Measurements from ENCODE around the gene LRP8.

The LRP8 gene

GRCh38 chr1:53328009-53328461 is at the start of gene LRP8:
TSS of gene LRP8 (minus strand) at chr1:53328070. CDS start at chr1:53327912, 158 bp downstream.
- DNase-seq (ENCODE audit: low read depth in 2 of 2, low spot score in 1 of 2): peak; percentile 50 to 52

- DNase-seq (ENCODE audit: low read depth in 2 of 2, low spot score in 1 of 2): no peak
Measured at GRCh38 chr1:53377438-53377841, 49.6 kb upstream of the LRP8 start.

- DNase-seq (ENCODE audit: low read depth in 2 of 2, low spot score in 1 of 2): no peak
Measured at GRCh38 chr1:53376742-53377437, 49.0 kb upstream of the LRP8 start.

GRCh38 chr1:53376041-53376461 is 48.2 kb upstream of the LRP8 start:
- no peak for DNase-seq (ENCODE audit: low read depth in 2 of 2, low spot score in 1 of 2)

- no peak for DNase-seq (ENCODE audit: low read depth in 2 of 2, low spot score in 1 of 2)
Measured at GRCh38 chr1:53375440-53375839, 47.6 kb upstream of the LRP8 start.

- no peak for DNase-seq (ENCODE audit: low read depth in 2 of 2, low spot score in 1 of 2)
Measured at GRCh38 chr1:53373246-53373645, 45.4 kb upstream of the LRP8 start.

- no peak for DNase-seq (ENCODE audit: low read depth in 2 of 2, low spot score in 1 of 2)
Measured at GRCh38 chr1:53372501-53372951, 44.7 kb upstream of the LRP8 start.

GRCh38 chr1:53371851-53372250 is 44.0 kb upstream of the LRP8 start:
- DNase-seq (ENCODE audit: low read depth in 2 of 2, low spot score in 1 of 2): no peak

- DNase-seq (ENCODE audit: low read depth in 2 of 2, low spot score in 1 of 2): no peak
Measured at GRCh38 chr1:53371121-53371666, 43.3 kb upstream of the LRP8 start.

GRCh38 chr1:53370369-53370961 is 42.6 kb upstream of the LRP8 start:
- DNase-seq (ENCODE audit: low read depth in 2 of 2, low spot score in 1 of 2): no peak

- DNase-seq (ENCODE audit: low read depth in 2 of 2, low spot score in 1 of 2): no peak
Measured at GRCh38 chr1:53369761-53370160, 41.9 kb upstream of the LRP8 start.

GRCh38 chr1:53369034-53369750 is 41.3 kb upstream of the LRP8 start:
- DNase-seq (ENCODE audit: low read depth in 2 of 2, low spot score in 1 of 2): no peak

- no peak for DNase-seq (ENCODE audit: low read depth in 2 of 2, low spot score in 1 of 2)
Measured at GRCh38 chr1:53368314-53369033, 40.6 kb upstream of the LRP8 start.

- no peak for DNase-seq (ENCODE audit: low read depth in 2 of 2, low spot score in 1 of 2)
Measured at GRCh38 chr1:53367503-53368313, 39.8 kb upstream of the LRP8 start.

- DNase-seq (ENCODE audit: low read depth in 2 of 2, low spot score in 1 of 2): no peak
Measured at GRCh38 chr1:53366901-53367502, 39.1 kb upstream of the LRP8 start.

- DNase-seq (ENCODE audit: low read depth in 2 of 2, low spot score in 1 of 2): no peak
Measured at GRCh38 chr1:53365437-53366063, 37.7 kb upstream of the LRP8 start.

GRCh38 chr1:53362851-53363642 is 35.2 kb upstream of the LRP8 start:
- DNase-seq (ENCODE audit: low read depth in 2 of 2, low spot score in 1 of 2): no peak

- DNase-seq (ENCODE audit: low read depth in 2 of 2, low spot score in 1 of 2): no peak
Measured at GRCh38 chr1:53362270-53362669, 34.4 kb upstream of the LRP8 start.

GRCh38 chr1:53361541-53361961 is 33.7 kb upstream of the LRP8 start:
- no peak for DNase-seq (ENCODE audit: low read depth in 2 of 2, low spot score in 1 of 2)

Measured in stimulated activated CD8-positive, alpha-beta memory T cell treated with anti-CD3 and anti-CD28 coated beads, Interleukin-4, amount 100 ng/mL, for 1 hour (primary cell).